BJ (cell line): ENCODE data around the gene RACGAP1. TPM values are rescaled to one million over a fixed set of nuclear protein-coding genes. Genes with fewer than 3 reads are reported as not detected.

Experiments
- CTCF ChIA-PET: fragments of 350-600 bp; formaldehyde crosslinking; extraction: SDS; loops from one replicate; lab custom pipeline; 2021; ENCODE audit warnings: antibody characterized with exemption, inconsistent platforms; lab: Yijun Ruan, JAX
- POLR2A ChIA-PET: fragments of 300-600 bp; sonication (Branson Sonifier 250); formaldehyde crosslinking; extraction: SDS; loops from one replicate; lab custom pipeline; 2021; ENCODE audit warnings: antibody characterized with exemption; lab: Charles Lee
- DNase-seq: peaks from one replicate; pipeline ENCODE4 v3.0.0-alpha.2; 2011; ENCODE audit warnings: low read depth
- H3K27me3 ChIP-seq: 2 replicates; pipeline ENCODE4 v1.6.0; 2011; ENCODE audit warnings: low read length; ENCODE audit not compliant: control insufficient read depth, insufficient read depth
- H3K36me3 ChIP-seq: 2 replicates; pipeline ENCODE4 v1.5.1; 2011; ENCODE audit warnings: low read length; ENCODE audit not compliant: control insufficient read depth, insufficient read depth
- H3K4me3 ChIP-seq: 2 replicates; pipeline ENCODE4 v1.5.1; 2011; ENCODE audit warnings: low read depth, mild to moderate bottlenecking, control low read depth, low read length
- polyA plus RNA-seq: library from polyadenylated mRNA; depleted of rRNA; stranded (reverse); fragments of >200 nt; gene quantifications from 2 replicates; pipeline ENCODE4 v1.2.3, GENCODE V29; 2011
- TF ChIP-seq, protein P1 (sequence below): IDR thresholded peaks from 2 replicates; pipeline ENCODE4 v1.5.1; 2011; ENCODE audit warnings: low read depth, mild to moderate bottlenecking, control low read depth, inconsistent platforms, low read length, moderate library complexity; ENCODE audit not compliant: insufficient read depth

Gene RACGAP1
- polyA plus RNA-seq, 1 experiment: 42.8 TPM

DNA sequence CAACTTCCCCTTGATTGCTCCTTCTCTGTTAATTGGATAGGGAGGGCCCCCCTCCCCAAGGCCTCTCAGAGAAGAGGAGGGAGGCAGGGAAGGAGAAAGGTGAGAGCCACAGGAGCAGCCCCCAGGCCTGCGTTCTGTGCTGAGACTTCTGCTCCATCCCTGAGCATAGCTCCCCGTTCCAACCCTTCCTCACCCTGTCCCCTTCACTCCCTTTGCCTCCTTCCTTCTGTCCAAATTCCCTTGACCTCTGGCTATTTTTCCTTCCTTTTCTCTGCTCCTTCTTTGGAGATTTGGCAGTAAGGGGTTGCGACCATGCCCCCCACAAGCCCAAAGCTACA is 31.3 kb upstream of the RACGAP1 start:
- Histone ChIP-seq H3K27me3 (peaks cover 15% of the 10 kb centered on the region), H3K36me3 (no peaks in the 10 kb centered on the region), H3K4me3 (peak overlapping the region; percentile 54)
- TF ChIP-seq, protein P1, sequence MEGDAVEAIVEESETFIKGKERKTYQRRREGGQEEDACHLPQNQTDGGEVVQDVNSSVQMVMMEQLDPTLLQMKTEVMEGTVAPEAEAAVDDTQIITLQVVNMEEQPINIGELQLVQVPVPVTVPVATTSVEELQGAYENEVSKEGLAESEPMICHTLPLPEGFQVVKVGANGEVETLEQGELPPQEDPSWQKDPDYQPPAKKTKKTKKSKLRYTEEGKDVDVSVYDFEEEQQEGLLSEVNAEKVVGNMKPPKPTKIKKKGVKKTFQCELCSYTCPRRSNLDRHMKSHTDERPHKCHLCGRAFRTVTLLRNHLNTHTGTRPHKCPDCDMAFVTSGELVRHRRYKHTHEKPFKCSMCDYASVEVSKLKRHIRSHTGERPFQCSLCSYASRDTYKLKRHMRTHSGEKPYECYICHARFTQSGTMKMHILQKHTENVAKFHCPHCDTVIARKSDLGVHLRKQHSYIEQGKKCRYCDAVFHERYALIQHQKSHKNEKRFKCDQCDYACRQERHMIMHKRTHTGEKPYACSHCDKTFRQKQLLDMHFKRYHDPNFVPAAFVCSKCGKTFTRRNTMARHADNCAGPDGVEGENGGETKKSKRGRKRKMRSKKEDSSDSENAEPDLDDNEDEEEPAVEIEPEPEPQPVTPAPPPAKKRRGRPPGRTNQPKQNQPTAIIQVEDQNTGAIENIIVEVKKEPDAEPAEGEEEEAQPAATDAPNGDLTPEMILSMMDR: no peak
- ChIA-PET POLR2A (no interaction called here), CTCF (interaction anchor here (0.7 to 10.7 kb wide), 31 partner anchors 9 to 565 kb away, joined by 3 to 301 read pairs (median 5); partner anchors contain the start of genes AQP5, AQP6 and RACGAP1)
- DNase-seq: no peak

DNA sequence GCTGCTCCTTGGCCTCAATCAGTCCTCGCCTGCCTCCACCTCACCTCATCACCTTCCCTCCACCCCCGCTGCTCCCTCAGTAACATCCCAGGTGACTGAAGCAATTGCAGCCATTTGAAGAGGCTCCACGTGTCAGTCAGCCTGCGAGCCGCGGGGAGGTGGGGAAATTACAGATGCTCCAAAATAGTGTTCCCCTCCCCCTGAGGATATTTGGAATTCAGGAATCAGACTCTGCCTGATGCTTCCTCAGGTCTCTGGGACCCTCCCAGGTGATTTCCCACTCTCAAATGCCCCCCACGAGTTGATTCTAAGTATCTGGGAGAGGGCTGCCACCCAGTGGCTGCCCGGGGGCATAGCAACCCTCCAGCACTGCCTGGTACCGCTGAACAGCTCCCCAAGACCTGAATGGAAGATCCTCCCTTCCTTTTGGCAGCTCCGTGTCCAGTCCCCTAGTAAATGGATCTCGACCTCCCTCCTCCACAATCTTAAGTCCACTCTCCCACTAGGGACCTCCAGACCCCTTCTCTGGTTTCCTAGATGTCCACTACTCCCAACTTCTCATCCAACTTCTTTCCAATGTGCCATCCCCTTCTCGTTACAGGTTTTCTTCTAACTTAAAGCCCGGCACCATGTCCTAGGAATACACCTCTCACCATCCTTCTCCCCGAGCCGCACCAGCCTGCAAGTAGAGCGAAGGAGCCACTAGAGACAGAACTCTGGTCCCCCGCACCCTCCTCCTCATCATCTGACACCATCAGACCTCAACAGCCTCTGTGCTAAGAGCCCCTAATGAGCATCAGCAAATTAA is 30.7 kb upstream of the RACGAP1 start:
- Histone ChIP-seq H3K4me3 (no peak overlapping the region), H3K27me3 (peaks cover 21% of the 10 kb centered on the region), H3K36me3 (no peaks in the 10 kb centered on the region)
- TF ChIP-seq, protein P1: peak; percentile 98
- ChIA-PET CTCF (interaction anchor here (0.5 to 10.7 kb wide), 38 partner anchors 9 to 565 kb away, joined by 3 to 301 read pairs (median 5); partner anchors contain the start of genes AQP5, AQP6 and RACGAP1), POLR2A (no interaction called here)
- no peak for DNase-seq

DNA sequence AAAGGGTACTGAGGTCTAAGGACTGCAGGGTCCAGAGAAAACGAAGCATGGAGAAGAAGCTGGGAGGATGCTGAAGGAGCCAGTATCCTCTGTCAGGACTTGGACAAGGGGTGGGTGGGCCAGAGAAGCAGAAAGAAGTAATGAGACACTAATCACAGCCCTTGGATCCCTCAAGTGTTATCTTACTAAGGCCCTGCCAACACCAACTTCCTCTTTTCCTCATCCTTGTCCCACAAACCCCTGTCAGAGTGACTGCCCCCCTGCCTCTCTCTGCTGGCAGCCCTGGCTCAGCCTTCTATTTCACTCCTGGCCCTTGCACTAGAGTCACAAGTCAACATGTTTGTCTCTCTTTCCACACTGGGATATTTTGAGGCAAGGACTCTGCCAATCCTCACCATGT is 28.3 kb upstream of the RACGAP1 start:
- Histone ChIP-seq H3K36me3 (no peaks in the 10 kb centered on the region), H3K27me3 (peaks cover 33% of the 10 kb centered on the region), H3K4me3 (no peak overlapping the region)
- TF ChIP-seq, protein P1: no peak
- POLR2A ChIA-PET: no interaction called here
- DNase-seq: no peak
- CTCF ChIA-PET: interaction anchor here (1.0 to 10.7 kb wide), 5 partner anchors 15 to 83 kb away, joined by 3 to 301 read pairs (median 21); partner anchors contain the start of gene AQP6

DNA sequence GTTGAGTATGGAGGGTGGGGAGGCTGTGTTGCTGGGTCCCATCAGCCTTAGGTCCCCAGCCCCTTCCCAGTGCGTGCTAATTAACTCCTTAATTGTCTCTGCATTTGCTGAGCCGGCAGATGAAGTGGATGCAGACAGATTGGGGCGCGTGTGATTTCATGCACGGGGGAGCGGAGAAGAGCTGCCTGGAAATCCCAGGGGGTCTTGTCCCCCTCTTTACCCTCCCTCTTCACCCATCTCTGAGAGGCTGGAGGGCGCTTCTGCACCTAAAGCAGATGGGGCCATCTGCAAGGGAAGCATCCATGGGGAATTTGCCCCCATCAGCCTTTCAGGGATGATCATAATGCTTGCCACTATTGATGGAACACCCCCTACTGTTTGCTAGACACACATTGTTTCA is 27.7 kb upstream of the RACGAP1 start:
- ChIA-PET CTCF (interaction anchor here (1.0 to 10.7 kb wide), 3 partner anchors 14 to 83 kb away, joined by 3 to 301 read pairs (median 90); partner anchors contain the start of gene AQP6), POLR2A (no interaction called here)
- no peaks in the 10 kb centered on the region for H3K36me3 ChIP-seq
- peaks cover 33% of the 10 kb centered on the region for H3K27me3 ChIP-seq
- DNase-seq: no peak
- H3K4me3 ChIP-seq: no peak overlapping the region
- TF ChIP-seq, protein P1: no peak

DNA sequence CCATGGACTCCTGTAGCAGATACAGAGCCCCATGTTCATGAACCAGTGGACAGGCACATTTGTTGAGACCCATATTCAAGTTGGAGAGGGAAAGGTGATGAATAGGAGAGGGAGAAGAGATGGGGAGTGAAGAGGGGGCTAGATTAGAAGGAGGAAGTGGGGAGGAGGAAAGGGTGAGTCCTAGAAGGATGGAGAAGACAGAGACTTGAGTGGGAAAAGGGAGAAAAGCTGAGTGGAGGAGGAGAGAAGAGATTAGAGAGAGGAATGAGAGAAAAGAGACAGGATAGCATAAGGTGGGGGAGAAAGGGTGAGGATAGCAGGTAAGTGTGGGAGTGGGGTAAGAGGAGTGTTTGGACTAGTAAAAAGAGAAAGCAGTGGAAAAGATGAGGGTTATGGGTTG is 27.2 kb upstream of the RACGAP1 start:
- Histone ChIP-seq H3K27me3 (peaks cover 36% of the 10 kb centered on the region), H3K36me3 (no peaks in the 10 kb centered on the region), H3K4me3 (no peak overlapping the region)
- TF ChIP-seq, protein P1: no peak
- ChIA-PET CTCF (interaction anchor here (1.0 to 10.7 kb wide), 3 partner anchors 14 to 82 kb away, joined by 3 to 301 read pairs (median 90); partner anchors contain the start of gene AQP6), POLR2A (no interaction called here)
- no peak for DNase-seq
